Esophagus squamous epithelium (tissue), 5 donors: Measurements from ENCODE around the gene CLEC4G. TPM values are rescaled to one million over a fixed set of nuclear protein-coding genes. Genes with fewer than 3 reads are reported as not detected.
"Not testable (repeated sequence)": the region's sequence is repeated elsewhere in the genome, so short reads cannot be mapped to it uniquely, and the experiment has no call there.

Source experiments
- DNase-seq: peaks from one replicate; lab custom pipeline; 2025; lab: John Stamatoyannopoulos, UW
- H3K27ac ChIP-seq, 4 donors: fragments of 200-600 bp; sonication (generic); one replicate each; pipeline ENCODE4 v1.5.1; 2016 to 2019; ENCODE audit warnings: mild to moderate bottlenecking in 1 of 4
- H3K27me3 ChIP-seq, 4 donors: fragments of 200-600 bp; sonication (generic); 1 replicate in 3 of 4; 2 replicates in 1 of 4; pipeline versions ENCODE4 v1.5.1 to v1.6.0; 2017 to 2021; ENCODE audit warnings: antibody characterized with exemption in 1 of 4
- H3K36me3 ChIP-seq, 3 donors: fragments of 200-600 bp; sonication (generic); one replicate each; pipeline ENCODE4 v1.5.1; 2016 to 2019
- H3K4me1 ChIP-seq, 3 donors: fragments of 200-600 bp; sonication (generic); one replicate each; pipeline ENCODE4 v1.5.1; 2017 to 2019
- H3K4me3 ChIP-seq, 4 donors: fragments of 200-600 bp; sonication (generic); 1 replicate in 3 of 4; 2 replicates in 1 of 4; pipeline ENCODE4 v1.5.1; 2016 to 2019; ENCODE audit warnings: mild to moderate bottlenecking in 2 of 4, moderate library complexity in 1 of 4
- H3K9me3 ChIP-seq, 3 donors: fragments of 200-600 bp; sonication (generic); one replicate each; pipeline ENCODE4 v1.5.1; 2016 to 2019
- POLR2A ChIP-seq, 4 donors: fragments of 450-650 bp; IDR thresholded peaks; one replicate each; pipeline ENCODE4 v1.6.1; 2017; ENCODE audit warnings: antibody characterized with exemption in 4 of 4, mild to moderate bottlenecking in 4 of 4, moderate library complexity in 3 of 4
- WGBS, 2 donors: methylation state at CpG; one replicate each; pipeline ENCODE4 v1.1.5; 2018; 5-methylcytosine and 5-hydroxymethylcytosine counted together
- intact Hi-C: fragments of 100-400 bp; cut with DNase I; formaldehyde crosslinking; loops from one replicate; pipeline ENCODE4 v1.15.0; 2022
- total RNA-seq, 4 donors: library from RNA; depleted of rRNA; stranded (reverse); fragments of >200 nt; gene quantifications; one replicate each; pipeline ENCODE4 v1.1.0, GENCODE V29; 2016
- TF ChIP-seq, protein P1 (sequence below), 6 experiments: fragments of 450-650 bp in 4 of 6; fragments of 200-600 bp in 2 of 6; sonication (generic) in 2 of 6; IDR thresholded peaks; one replicate each; pipeline ENCODE4 v1.5.1; 2016 to 2019; ENCODE audit warnings: antibody characterized with exemption in 6 of 6, mild to moderate bottlenecking in 4 of 6, moderate library complexity in 4 of 6
- donor health status: DM: yes; HTN: yes; CAD: no.

CLEC4G gene
- total RNA-seq, 4 donors from 2014 or later: 0.18 to 3.2 (median 1.1) TPM; not detected in 1

DNA sequence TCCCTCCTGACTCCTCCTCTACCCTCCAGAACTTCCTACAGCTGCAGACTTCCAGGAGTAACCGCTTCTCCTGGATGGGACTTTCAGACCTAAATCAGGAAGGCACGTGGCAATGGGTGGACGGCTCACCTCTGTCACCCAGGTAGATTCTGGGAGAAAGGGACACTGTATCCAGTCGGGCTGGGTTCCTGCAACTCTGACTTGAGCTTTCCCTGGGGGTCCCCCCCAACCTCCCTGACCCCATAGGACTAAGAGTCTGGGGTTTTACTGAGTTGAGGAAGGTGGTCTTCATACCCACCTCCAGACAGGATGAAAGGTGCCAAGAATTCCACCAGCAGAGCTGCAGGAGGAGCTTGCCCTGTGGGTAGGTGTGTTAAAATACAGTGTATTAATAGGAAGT, 35.6 kb upstream of the CLEC4G start:
- no peaks in the 10 kb centered on the region for H3K36me3 ChIP-seq

DNA sequence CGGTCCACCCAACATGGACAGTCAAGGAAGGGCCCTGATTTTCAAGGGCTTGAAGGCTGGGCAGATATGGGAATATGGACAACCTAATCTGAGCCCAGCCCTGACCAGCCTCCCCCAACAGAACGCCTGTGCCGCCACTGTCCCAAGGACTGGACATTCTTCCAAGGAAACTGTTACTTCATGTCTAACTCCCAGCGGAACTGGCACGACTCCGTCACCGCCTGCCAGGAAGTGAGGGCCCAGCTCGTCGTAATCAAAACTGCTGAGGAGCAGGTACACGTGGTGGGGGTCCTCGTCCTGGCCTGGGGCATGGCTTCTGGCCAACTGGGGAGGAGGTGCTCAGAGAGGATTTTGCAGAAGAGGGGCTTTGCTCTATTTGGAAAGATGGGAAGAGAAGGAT, 34.6 kb upstream of the CLEC4G start:
- H3K4me3 ChIP-seq: no peak overlapping the region
- H3K27ac ChIP-seq: no peak overlapping the region
- DNase-seq: no peak
- H3K36me3 ChIP-seq: no peaks in the 10 kb centered on the region
- no peak for TF ChIP-seq POLR2A (IDR thresholded peaks at IDR 0.05)
- TF ChIP-seq, protein P1, sequence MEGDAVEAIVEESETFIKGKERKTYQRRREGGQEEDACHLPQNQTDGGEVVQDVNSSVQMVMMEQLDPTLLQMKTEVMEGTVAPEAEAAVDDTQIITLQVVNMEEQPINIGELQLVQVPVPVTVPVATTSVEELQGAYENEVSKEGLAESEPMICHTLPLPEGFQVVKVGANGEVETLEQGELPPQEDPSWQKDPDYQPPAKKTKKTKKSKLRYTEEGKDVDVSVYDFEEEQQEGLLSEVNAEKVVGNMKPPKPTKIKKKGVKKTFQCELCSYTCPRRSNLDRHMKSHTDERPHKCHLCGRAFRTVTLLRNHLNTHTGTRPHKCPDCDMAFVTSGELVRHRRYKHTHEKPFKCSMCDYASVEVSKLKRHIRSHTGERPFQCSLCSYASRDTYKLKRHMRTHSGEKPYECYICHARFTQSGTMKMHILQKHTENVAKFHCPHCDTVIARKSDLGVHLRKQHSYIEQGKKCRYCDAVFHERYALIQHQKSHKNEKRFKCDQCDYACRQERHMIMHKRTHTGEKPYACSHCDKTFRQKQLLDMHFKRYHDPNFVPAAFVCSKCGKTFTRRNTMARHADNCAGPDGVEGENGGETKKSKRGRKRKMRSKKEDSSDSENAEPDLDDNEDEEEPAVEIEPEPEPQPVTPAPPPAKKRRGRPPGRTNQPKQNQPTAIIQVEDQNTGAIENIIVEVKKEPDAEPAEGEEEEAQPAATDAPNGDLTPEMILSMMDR (IDR thresholded peaks at IDR 0.05): no peak
- H3K27me3 ChIP-seq: peaks cover 0 to 77% (median 3%) of the 10 kb centered on the region in 4 donors
- 42 to 46% methylated on average over 4 to 6 of the region's 11 CpGs for WGBS, 2 donors
- no peaks in the 10 kb centered on the region for H3K9me3 ChIP-seq
- no peaks in the 10 kb centered on the region for H3K4me1 ChIP-seq
- intact Hi-C loops: no loop called here

More for the DNA sequence above, 35.6 kb upstream of the CLEC4G start:
- intact Hi-C loops: no loop called here
- WGBS, 2 donors: 39 to 60% methylated on average over 2 to 4 of the region's 4 CpGs
- Histone ChIP-seq H3K4me1 (peaks cover 0 to 5% (median 0%) of the 10 kb centered on the region in 3 donors), H3K4me3 (no peak overlapping the region), H3K9me3 (no peaks in the 10 kb centered on the region), H3K27me3 (peaks cover 0 to 78% (median 3%) of the 10 kb centered on the region in 4 donors), H3K27ac (no peak overlapping the region)
- TF ChIP-seq, protein P1 (IDR thresholded peaks at IDR 0.05): no peak
- TF ChIP-seq POLR2A (IDR thresholded peaks at IDR 0.05): no peak
- no peak for DNase-seq

DNA sequence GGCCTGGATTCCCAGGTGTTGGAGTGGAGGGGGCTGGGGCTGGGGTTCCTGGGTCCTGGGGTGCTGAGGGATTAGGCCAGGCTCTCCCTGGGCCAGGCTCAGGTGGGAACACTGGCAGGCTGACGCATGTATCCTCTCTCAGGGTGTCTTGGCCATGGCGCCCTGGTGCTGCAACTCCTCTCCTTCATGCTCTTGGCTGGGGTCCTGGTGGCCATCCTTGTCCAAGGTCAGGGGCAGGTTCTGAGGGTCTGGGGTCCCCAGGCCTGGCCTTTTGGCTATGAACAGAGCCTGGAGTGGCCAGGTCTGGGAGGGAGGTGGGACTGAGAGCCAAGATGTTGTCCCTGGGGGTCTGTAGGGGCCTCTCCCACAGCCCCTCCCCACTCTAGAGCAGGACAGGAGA, 33.1 kb upstream of the CLEC4G start:
- intact Hi-C loops, H3K9me3 ChIP-seq, H3K4me3 ChIP-seq, H3K4me1 ChIP-seq, H3K27ac ChIP-seq, DNase-seq, H3K36me3 ChIP-seq: not testable (repeated sequence)
- peaks cover 0 to 79% (median 0%) of the 10 kb centered on the region in 4 donors for H3K27me3 ChIP-seq
- WGBS, 2 donors: 100% methylated on average over 1 of the region's 2 CpGs; no CpG with 5 or more reads in 1 of the 2 donors

DNA sequence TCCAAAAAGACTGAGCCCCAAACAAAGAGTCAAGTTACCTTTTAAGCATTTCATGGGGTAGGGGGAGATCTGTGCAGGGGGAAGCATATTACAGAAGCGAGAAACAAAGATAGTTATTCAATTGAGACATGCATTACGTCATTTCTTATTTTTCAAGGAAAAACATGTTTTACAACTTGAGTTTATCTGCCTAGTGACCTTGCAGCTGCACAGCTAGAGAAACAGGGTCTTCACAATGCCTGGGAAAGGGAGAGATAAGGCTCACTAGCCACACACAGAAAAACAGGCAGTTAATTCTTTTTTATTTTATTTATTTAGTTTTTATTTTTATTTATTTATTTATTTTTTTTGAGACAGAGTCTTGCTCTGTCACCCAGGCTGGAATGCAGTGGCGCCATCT, 32.2 kb upstream of the CLEC4G start:
- DNase-seq, H3K36me3 ChIP-seq, H3K4me1 ChIP-seq, intact Hi-C loops, H3K4me3 ChIP-seq, H3K27ac ChIP-seq: not testable (repeated sequence)
- WGBS, 2 donors: 43 to 70% methylated on average over 3 of the region's 3 CpGs
- H3K9me3 ChIP-seq: peaks cover 0 to 10% (median 0%) of the 10 kb centered on the region in 3 donors
- H3K27me3 ChIP-seq: peaks cover 0 to 70% (median 0%) of the 10 kb centered on the region in 4 donors

DNA sequence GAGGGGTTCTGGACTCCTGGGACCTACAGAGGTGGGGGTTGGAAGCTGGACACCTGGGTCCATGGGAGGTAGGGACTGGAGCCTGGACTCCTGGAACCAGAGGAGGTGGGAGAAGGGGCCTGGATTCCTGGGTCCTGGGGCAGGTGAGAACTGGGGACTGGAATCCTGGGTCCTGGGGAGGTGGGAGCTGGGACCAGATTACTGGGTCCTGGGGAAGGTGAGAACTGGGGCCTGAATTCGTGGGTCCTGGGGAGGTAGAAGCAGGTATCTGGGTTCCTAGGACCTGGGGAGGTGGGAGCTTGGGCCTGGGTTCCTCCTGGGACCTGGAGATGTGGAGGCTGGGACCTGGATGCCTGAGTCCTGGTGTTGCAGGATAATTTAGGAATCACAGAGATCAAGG, 31.8 kb upstream of the CLEC4G start:
- H3K27ac ChIP-seq: no peak overlapping the region
- 0 to 25% methylated on average over 1 of the region's 1 CpG for WGBS, 2 donors
- H3K4me1 ChIP-seq: no peaks in the 10 kb centered on the region
- no peak overlapping the region for H3K4me3 ChIP-seq
- TF ChIP-seq POLR2A (IDR thresholded peaks at IDR 0.05): no peak
- TF ChIP-seq, protein P1 (IDR thresholded peaks at IDR 0.05): no peak
- H3K36me3 ChIP-seq: no peaks in the 10 kb centered on the region
- intact Hi-C loops: no loop called here
- no peak for DNase-seq
- H3K27me3 ChIP-seq: peaks cover 0 to 66% (median 0%) of the 10 kb centered on the region in 4 donors
- peaks cover 0 to 15% (median 0%) of the 10 kb centered on the region in 3 donors for H3K9me3 ChIP-seq

DNA sequence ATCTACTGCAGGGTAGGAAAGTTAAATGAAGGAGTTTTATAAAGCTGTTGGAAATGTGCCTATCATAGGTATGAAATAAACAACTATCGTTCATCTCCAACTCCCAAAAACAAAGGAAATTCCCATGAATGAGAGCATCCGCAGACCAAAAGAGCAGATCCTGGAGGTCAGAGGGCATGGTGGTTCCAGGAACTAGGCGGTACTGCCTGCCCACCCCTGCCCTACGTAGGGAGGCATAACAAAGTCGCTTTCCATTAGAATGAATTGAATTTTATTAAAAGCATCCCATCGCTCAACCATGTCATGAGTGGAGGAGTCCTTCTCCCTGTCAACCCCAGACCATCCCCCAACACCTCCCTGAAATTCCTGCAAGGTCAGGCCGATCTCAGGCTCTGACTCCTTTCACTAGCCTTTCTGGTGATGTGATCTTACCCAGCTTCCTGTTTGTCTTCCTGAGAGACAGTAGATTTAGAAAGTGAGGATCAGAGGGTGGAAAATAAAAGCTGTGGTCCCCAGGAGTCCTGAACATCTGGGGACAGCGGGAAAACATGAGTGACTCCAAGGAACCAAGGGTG, 30.9 kb upstream of the CLEC4G start, which contains the start of gene CLEC4M:
Gene CLEC4M, plus strand, starts transcription at position 525 of the 575 bp plus-strand sequence. Its CDS starts 24 bp downstream, at position 549.
- TF ChIP-seq, protein P1 (IDR thresholded peaks at IDR 0.05): no peak
- TF ChIP-seq POLR2A (IDR thresholded peaks at IDR 0.05): no peak
- Histone ChIP-seq H3K9me3 (peaks cover 0 to 24% (median 6%) of the 10 kb centered on the region in 3 donors), H3K27ac (no peak within 1 kb of the TSS), H3K4me1 (no peaks in the 10 kb centered on the region), H3K27me3 (peaks cover 0 to 57% (median 0%) of the 10 kb centered on the region in 4 donors), H3K36me3 (no peaks in the 10 kb centered on the region), H3K4me3 (no peak within 1 kb of the TSS)
- 54 to 85% methylated on average over 8 of the region's 8 CpGs for WGBS, 2 donors
- DNase-seq: no peak
- intact Hi-C loops: no loop called here
